ENCODE measurements around the gene LNPK. TPM values are rescaled to one million over a fixed set of nuclear protein-coding genes. Genes with fewer than 3 reads are reported as not detected.

Gene LNPK
- total RNA-seq, 4 donors from 2014 or later = 35.0 to 60.8 (median 38.3) TPM

GRCh38 chr2:175966839-175967238 lies 35.2 kb downstream of the LNPK start:
- no peak for TF ChIP-seq CTCF (IDR thresholded peaks at IDR 0.05; ENCODE audit: low read depth)

GRCh38 chr2:175965773-175966172 lies 36.3 kb downstream of the LNPK start:
- no peak for TF ChIP-seq CTCF (IDR thresholded peaks at IDR 0.05; ENCODE audit: low read depth)

GRCh38 chr2:175964195-175964594 lies 37.9 kb downstream of the LNPK start:
- TF ChIP-seq CTCF (IDR thresholded peaks at IDR 0.05; ENCODE audit: low read depth) = no peak

GRCh38 chr2:175957845-175958244 lies 44.2 kb downstream of the LNPK start:
- TF ChIP-seq CTCF (IDR thresholded peaks at IDR 0.05; ENCODE audit: low read depth) = no peak

- TF ChIP-seq CTCF (IDR thresholded peaks at IDR 0.05; ENCODE audit: low read depth) = no peak
These were observed 46.9 kb downstream of the LNPK start for GRCh38 chr2:175955136-175955535.

- no peak for TF ChIP-seq CTCF (IDR thresholded peaks at IDR 0.05; ENCODE audit: low read depth)
These were observed 51.6 kb downstream of the LNPK start for GRCh38 chr2:175950512-175950911.

- TF ChIP-seq CTCF (IDR thresholded peaks at IDR 0.05; ENCODE audit: low read depth) = no peak
These were observed 53.9 kb downstream of the LNPK start for GRCh38 chr2:175948191-175948590.

Measured in subcutaneous adipose tissue (tissue), 4 donors.